ENCODE measurements around the gene GKN1.

DNA sequence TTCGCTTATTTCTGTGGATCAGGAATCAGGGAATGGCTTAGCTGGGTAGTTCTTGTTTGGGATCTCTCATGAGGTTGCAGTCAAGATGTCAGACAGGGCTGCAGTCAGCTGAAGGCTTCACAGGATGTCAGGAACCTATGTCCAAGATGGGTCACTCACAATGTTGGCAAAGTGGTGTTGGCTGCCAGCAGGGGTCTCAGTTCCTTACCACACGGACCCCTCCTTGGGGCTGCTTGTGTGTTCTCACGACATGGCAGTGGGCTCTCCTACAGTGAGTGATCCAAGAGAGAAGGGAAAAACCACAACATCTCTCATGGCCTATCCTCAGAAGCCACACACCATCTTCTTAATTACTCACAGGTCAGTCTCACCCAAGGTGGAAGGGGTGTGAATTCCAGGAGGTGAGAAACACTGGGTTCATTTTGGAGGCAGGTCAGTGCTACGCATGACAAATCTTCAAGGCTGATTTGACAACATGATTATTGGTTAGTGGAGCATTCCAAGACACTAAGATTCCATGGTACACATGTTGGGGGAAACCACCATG lies 37.2 kb downstream of the GKN1 start:
- TF ChIP-seq, protein P1, sequence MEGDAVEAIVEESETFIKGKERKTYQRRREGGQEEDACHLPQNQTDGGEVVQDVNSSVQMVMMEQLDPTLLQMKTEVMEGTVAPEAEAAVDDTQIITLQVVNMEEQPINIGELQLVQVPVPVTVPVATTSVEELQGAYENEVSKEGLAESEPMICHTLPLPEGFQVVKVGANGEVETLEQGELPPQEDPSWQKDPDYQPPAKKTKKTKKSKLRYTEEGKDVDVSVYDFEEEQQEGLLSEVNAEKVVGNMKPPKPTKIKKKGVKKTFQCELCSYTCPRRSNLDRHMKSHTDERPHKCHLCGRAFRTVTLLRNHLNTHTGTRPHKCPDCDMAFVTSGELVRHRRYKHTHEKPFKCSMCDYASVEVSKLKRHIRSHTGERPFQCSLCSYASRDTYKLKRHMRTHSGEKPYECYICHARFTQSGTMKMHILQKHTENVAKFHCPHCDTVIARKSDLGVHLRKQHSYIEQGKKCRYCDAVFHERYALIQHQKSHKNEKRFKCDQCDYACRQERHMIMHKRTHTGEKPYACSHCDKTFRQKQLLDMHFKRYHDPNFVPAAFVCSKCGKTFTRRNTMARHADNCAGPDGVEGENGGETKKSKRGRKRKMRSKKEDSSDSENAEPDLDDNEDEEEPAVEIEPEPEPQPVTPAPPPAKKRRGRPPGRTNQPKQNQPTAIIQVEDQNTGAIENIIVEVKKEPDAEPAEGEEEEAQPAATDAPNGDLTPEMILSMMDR (IDR thresholded peaks at IDR 0.05; ENCODE audit: low read depth, low read length, missing input control): no peak
- TF ChIP-seq GABPA (IDR thresholded peaks at IDR 0.05 in 1 of 2, conservative IDR thresholded peaks at IDR 0.05 in 1 of 2) (no peak), TAF1 (conservative IDR thresholded peaks at IDR 0.05) (no peak), HNF4G (IDR thresholded peaks at IDR 0.05) (no peak), JUND (IDR thresholded peaks at IDR 0.05) (no peak), YY1 (IDR thresholded peaks at IDR 0.05) (no peak), SP1 (IDR thresholded peaks at IDR 0.05) (no peak), HNF4A (conservative IDR thresholded peaks at IDR 0.05) (no peak), NR2F2 (IDR thresholded peaks at IDR 0.05) (no peak)
- TF ChIP-seq, protein P2, sequence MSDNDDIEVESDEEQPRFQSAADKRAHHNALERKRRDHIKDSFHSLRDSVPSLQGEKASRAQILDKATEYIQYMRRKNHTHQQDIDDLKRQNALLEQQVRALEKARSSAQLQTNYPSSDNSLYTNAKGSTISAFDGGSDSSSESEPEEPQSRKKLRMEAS (IDR thresholded peaks at IDR 0.05): no peak
- TF ChIP-seq, protein P3, sequence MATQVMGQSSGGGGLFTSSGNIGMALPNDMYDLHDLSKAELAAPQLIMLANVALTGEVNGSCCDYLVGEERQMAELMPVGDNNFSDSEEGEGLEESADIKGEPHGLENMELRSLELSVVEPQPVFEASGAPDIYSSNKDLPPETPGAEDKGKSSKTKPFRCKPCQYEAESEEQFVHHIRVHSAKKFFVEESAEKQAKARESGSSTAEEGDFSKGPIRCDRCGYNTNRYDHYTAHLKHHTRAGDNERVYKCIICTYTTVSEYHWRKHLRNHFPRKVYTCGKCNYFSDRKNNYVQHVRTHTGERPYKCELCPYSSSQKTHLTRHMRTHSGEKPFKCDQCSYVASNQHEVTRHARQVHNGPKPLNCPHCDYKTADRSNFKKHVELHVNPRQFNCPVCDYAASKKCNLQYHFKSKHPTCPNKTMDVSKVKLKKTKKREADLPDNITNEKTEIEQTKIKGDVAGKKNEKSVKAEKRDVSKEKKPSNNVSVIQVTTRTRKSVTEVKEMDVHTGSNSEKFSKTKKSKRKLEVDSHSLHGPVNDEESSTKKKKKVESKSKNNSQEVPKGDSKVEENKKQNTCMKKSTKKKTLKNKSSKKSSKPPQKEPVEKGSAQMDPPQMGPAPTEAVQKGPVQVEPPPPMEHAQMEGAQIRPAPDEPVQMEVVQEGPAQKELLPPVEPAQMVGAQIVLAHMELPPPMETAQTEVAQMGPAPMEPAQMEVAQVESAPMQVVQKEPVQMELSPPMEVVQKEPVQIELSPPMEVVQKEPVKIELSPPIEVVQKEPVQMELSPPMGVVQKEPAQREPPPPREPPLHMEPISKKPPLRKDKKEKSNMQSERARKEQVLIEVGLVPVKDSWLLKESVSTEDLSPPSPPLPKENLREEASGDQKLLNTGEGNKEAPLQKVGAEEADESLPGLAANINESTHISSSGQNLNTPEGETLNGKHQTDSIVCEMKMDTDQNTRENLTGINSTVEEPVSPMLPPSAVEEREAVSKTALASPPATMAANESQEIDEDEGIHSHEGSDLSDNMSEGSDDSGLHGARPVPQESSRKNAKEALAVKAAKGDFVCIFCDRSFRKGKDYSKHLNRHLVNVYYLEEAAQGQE (IDR thresholded peaks at IDR 0.05): no peak
- TF ChIP-seq, protein P4, sequence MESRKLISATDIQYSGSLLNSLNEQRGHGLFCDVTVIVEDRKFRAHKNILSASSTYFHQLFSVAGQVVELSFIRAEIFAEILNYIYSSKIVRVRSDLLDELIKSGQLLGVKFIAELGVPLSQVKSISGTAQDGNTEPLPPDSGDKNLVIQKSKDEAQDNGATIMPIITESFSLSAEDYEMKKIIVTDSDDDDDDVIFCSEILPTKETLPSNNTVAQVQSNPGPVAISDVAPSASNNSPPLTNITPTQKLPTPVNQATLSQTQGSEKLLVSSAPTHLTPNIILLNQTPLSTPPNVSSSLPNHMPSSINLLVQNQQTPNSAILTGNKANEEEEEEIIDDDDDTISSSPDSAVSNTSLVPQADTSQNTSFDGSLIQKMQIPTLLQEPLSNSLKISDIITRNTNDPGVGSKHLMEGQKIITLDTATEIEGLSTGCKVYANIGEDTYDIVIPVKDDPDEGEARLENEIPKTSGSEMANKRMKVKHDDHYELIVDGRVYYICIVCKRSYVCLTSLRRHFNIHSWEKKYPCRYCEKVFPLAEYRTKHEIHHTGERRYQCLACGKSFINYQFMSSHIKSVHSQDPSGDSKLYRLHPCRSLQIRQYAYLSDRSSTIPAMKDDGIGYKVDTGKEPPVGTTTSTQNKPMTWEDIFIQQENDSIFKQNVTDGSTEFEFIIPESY (IDR thresholded peaks at IDR 0.05): no peak
- TF ChIP-seq, protein P5, sequence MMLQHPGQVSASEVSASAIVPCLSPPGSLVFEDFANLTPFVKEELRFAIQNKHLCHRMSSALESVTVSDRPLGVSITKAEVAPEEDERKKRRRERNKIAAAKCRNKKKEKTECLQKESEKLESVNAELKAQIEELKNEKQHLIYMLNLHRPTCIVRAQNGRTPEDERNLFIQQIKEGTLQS (IDR thresholded peaks at IDR 0.05): no peak
